Loucy (cell line): ENCODE measurements around the gene GATA3.

Experiments used
- H2AFZ ChIP-seq: fragments of 200-600 bp; sonication (generic); 2 replicates; pipeline ENCODE4 v1.6.0; 2016; ENCODE audit warnings: antibody characterized with exemption, mild to moderate bottlenecking, low read length, moderate library complexity
- H3F3A ChIP-seq: fragments of 200-600 bp; 2 replicates; pipeline ENCODE4 v1.6.0; 2016; ENCODE audit warnings: antibody characterized with exemption, low read depth, mild to moderate bottlenecking
- H3K27me3 ChIP-seq: fragments of 200-600 bp; sonication (generic); 2 replicates; pipeline ENCODE4 v1.6.1; 2014; ENCODE audit warnings: low read length, mild to moderate bottlenecking; ENCODE audit not compliant: insufficient read depth, poor library complexity, severe bottlenecking
- H3K36me3 ChIP-seq: fragments of 200-600 bp; sonication (generic); 2 replicates; pipeline ENCODE4 v1.6.1; 2016; ENCODE audit warnings: low read length; ENCODE audit not compliant: insufficient read depth
- H3K4me1 ChIP-seq: fragments of 200-600 bp; sonication (generic); 2 replicates; pipeline ENCODE4 v1.5.1; 2014; ENCODE audit warnings: low read length, mild to moderate bottlenecking; ENCODE audit not compliant: insufficient read depth, poor library complexity, severe bottlenecking
- H3K4me2 ChIP-seq: fragments of 200-600 bp; sonication (generic); 2 replicates; pipeline ENCODE4 v1.6.0; 2014; ENCODE audit warnings: antibody characterized with exemption, low read length, low read depth, mild to moderate bottlenecking; ENCODE audit not compliant: poor library complexity, severe bottlenecking
- H3K4me3 ChIP-seq: fragments of 200-600 bp; sonication (generic); 2 replicates; pipeline ENCODE4 v1.5.1; 2014; ENCODE audit warnings: low read length, mild to moderate bottlenecking, mixed read lengths; ENCODE audit not compliant: poor library complexity, severe bottlenecking
- H3K79me2 ChIP-seq: fragments of 200-600 bp; sonication (generic); 2 replicates; pipeline ENCODE4 v1.6.1; 2014; ENCODE audit warnings: low read length; ENCODE audit not compliant: insufficient read depth
- H3K9ac ChIP-seq: fragments of 200-600 bp; sonication (generic); 2 replicates; pipeline ENCODE4 v1.6.0; 2014; ENCODE audit warnings: mild to moderate bottlenecking, low read depth, low read length, moderate library complexity; ENCODE audit not compliant: poor library complexity, severe bottlenecking
- H3K9me2 ChIP-seq: fragments of 200-600 bp; sonication (generic); replicated peaks from 2 replicates; pipeline ENCODE4 v1.6.1; 2016; ENCODE audit warnings: low read depth, low read length, mixed read lengths
- H3K9me3 ChIP-seq: fragments of 200-600 bp; sonication (generic); 2 replicates; pipeline ENCODE4 v1.6.1; 2014; ENCODE audit warnings: mild to moderate bottlenecking, antibody characterized with exemption, low read length, low read depth; ENCODE audit not compliant: insufficient read depth
- H4K20me1 ChIP-seq: fragments of 200-600 bp; sonication (generic); 2 replicates; pipeline ENCODE4 v1.6.0; 2014; ENCODE audit warnings: antibody characterized with exemption, low read length, mild to moderate bottlenecking; ENCODE audit not compliant: insufficient read depth, poor library complexity, severe bottlenecking
- EZH2phosphoT487 ChIP-seq: fragments of 200-600 bp; IDR thresholded peaks from 2 replicates; pipeline ENCODE4 v1.6.1; 2018; ENCODE audit warnings: antibody characterized with exemption, mild to moderate bottlenecking, moderate library complexity, borderline replicate concordance
- TF ChIP-seq, protein P1 (sequence below): fragments of 200-600 bp; sonication (generic); conservative IDR thresholded peaks from 2 replicates; pipeline ENCODE4 v1.5.1; 2014; ENCODE audit warnings: mild to moderate bottlenecking, antibody characterized with exemption, low read length

The GATA3 gene

DNA sequence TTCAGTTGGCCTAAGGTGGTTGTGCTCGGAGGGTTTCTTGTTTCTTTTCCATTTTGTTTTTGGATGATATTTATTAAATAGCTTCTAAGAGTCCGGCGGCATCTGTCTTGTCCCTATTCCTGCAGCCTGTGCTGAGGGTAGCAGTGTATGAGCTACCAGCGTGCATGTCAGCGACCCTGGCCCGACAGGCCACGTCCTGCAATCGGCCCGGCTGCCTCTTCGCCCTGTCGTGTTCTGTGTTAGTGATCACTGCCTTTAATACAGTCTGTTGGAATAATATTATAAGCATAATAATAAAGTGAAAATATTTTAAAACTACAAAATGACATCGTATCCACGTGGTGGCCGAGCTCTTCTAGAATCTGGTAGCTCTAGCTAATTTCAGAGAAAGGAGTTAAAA is 20.4 kb downstream of the GATA3 start:
- peaks cover 62% of the 10 kb centered on the region for H4K20me1 ChIP-seq
- no peaks in the 10 kb centered on the region for H3K9me3 ChIP-seq
- peaks cover 57% of the 10 kb centered on the region for H3K79me2 ChIP-seq
- no peak overlapping the region for H3K4me3 ChIP-seq
- H3K4me2 ChIP-seq = no peak overlapping the region
- H2AFZ ChIP-seq = no peak overlapping the region
- no peaks in the 10 kb centered on the region for H3K27me3 ChIP-seq
- peaks cover 77% of the 10 kb centered on the region for H3K36me3 ChIP-seq
- H3K4me1 ChIP-seq = peaks cover 22% of the 10 kb centered on the region
- H3K9ac ChIP-seq = no peak overlapping the region
- TF ChIP-seq, protein P1, sequence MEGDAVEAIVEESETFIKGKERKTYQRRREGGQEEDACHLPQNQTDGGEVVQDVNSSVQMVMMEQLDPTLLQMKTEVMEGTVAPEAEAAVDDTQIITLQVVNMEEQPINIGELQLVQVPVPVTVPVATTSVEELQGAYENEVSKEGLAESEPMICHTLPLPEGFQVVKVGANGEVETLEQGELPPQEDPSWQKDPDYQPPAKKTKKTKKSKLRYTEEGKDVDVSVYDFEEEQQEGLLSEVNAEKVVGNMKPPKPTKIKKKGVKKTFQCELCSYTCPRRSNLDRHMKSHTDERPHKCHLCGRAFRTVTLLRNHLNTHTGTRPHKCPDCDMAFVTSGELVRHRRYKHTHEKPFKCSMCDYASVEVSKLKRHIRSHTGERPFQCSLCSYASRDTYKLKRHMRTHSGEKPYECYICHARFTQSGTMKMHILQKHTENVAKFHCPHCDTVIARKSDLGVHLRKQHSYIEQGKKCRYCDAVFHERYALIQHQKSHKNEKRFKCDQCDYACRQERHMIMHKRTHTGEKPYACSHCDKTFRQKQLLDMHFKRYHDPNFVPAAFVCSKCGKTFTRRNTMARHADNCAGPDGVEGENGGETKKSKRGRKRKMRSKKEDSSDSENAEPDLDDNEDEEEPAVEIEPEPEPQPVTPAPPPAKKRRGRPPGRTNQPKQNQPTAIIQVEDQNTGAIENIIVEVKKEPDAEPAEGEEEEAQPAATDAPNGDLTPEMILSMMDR = no peak
- TF ChIP-seq EZH2phosphoT487 = no peak
- H3K9me2 ChIP-seq = no peaks in the 10 kb centered on the region
- H3F3A ChIP-seq = peaks cover 36% of the 10 kb centered on the region; the same call in 1 of the 2 replicates

DNA sequence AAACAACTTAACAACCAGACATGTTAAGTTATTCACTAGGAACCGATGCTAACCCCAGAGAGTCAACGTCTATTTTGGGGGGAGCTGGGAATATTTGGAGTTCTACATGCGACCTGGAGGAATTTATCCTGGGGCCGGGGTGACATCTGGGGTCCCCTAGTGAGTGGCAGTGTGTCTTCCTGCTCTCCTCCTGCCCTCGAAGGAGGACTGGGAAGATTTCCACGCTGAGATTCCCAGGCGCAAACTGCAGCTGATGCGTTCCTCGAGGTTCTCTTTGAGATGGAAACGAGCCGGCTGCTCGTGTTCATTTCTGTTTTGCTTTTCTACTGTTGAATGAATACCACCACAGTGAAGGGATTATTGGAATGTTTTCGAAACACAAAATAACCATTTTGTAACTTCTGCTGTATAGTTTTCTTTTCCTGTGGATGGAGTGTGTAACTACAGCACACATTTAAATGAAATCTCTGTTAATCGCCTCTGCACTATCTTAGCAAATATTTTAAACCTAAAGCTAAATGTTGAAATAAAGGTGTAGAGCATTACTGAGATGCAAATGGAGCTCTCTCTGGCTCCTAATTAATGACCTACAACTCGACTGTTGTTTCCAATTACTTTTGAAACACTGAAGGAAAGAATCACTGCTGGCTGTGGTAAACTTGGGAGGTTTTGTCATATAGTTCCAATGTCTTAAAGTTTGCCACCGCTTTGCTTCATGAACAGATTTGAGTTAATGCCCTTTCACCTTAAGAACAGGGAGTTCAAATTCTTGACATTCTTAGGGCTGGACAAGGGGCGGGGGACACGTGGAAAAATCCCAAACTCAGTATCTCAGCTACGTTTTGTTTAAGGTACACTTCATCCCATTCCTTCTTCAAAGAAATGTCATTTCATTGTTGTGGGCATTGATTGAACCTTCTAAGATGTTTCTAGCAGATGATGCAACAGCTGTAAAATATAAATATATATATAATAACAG is 21.1 kb downstream of the GATA3 start:
- Histone ChIP-seq H3K9me2 (no peaks in the 10 kb centered on the region), H3K27me3 (no peaks in the 10 kb centered on the region), H3K4me1 (peaks cover 18% of the 10 kb centered on the region), H3F3A (peaks cover 36% of the 10 kb centered on the region; the same call in 1 of the 2 replicates), H2AFZ (no peak overlapping the region), H3K4me2 (no peak overlapping the region), H3K9me3 (no peaks in the 10 kb centered on the region), H3K36me3 (peaks cover 70% of the 10 kb centered on the region), H3K79me2 (peaks cover 50% of the 10 kb centered on the region), H4K20me1 (peaks cover 55% of the 10 kb centered on the region), H3K4me3 (no peak overlapping the region), H3K9ac (no peak overlapping the region)
- TF ChIP-seq, protein P1 = no peak
- no peak for TF ChIP-seq EZH2phosphoT487

DNA sequence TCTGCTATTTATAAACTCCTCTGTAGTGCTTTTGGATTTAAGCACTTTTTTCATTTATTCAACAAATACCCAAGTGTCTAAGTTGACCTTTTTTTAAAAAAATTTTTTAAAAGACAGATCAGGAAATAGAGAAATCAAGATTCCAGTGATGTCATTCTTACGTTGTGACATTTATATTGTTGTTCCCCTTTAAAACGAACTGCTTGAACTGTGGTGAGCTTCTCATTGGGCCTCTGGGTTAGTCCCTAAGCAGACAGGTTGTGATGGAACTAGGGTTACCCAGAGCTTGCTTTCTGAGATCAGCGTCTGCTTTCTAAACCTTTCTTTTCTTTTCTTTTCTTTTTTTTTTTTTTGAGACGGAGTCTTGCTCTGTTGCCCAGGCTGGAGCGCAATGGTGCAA is 22.4 kb downstream of the GATA3 start:
- no peak overlapping the region for H3K4me2 ChIP-seq
- H4K20me1 ChIP-seq = peaks cover 41% of the 10 kb centered on the region
- no peaks in the 10 kb centered on the region for H3K9me3 ChIP-seq
- no peak for TF ChIP-seq EZH2phosphoT487
- no peak overlapping the region for H3K4me3 ChIP-seq
- H3K79me2 ChIP-seq = peaks cover 37% of the 10 kb centered on the region
- H3K4me1 ChIP-seq = peaks cover 11% of the 10 kb centered on the region
- H3K9me2 ChIP-seq = no peaks in the 10 kb centered on the region
- no peaks in the 10 kb centered on the region for H3K27me3 ChIP-seq
- H3K36me3 ChIP-seq = peaks cover 65% of the 10 kb centered on the region
- H3F3A ChIP-seq = peaks cover 27% of the 10 kb centered on the region; the same call in 1 of the 2 replicates
- H2AFZ ChIP-seq = no peak overlapping the region
- H3K9ac ChIP-seq = no peak overlapping the region
